SK-N-MC (cell line): ENCODE measurements around the gene AFF3.
A peak's percentile ranks its signal among the peaks of the same experiment; 100 is the strongest.

Source experiments
- EZH2 ChIP-seq: fragments of 200-600 bp; sonication (generic); IDR thresholded peaks from one replicate; pipeline ENCODE4 v1.6.1; 2017; ENCODE audit warnings: antibody characterized with exemption
- FOXP2 ChIP-seq: optimal IDR thresholded peaks from 2 replicates; pipeline ENCODE3; 2011; ENCODE audit warnings: mild to moderate bottlenecking, moderate library complexity; ENCODE audit not compliant: insufficient read depth; ENCODE audit errors: extremely low read length, control extremely low read depth
- POLR2AphosphoS5 ChIP-seq: IDR thresholded peaks from 2 replicates; pipeline ENCODE4 v1.6.1; 2012; ENCODE audit warnings: mild to moderate bottlenecking, low read depth, low read length, borderline replicate concordance

DNA sequence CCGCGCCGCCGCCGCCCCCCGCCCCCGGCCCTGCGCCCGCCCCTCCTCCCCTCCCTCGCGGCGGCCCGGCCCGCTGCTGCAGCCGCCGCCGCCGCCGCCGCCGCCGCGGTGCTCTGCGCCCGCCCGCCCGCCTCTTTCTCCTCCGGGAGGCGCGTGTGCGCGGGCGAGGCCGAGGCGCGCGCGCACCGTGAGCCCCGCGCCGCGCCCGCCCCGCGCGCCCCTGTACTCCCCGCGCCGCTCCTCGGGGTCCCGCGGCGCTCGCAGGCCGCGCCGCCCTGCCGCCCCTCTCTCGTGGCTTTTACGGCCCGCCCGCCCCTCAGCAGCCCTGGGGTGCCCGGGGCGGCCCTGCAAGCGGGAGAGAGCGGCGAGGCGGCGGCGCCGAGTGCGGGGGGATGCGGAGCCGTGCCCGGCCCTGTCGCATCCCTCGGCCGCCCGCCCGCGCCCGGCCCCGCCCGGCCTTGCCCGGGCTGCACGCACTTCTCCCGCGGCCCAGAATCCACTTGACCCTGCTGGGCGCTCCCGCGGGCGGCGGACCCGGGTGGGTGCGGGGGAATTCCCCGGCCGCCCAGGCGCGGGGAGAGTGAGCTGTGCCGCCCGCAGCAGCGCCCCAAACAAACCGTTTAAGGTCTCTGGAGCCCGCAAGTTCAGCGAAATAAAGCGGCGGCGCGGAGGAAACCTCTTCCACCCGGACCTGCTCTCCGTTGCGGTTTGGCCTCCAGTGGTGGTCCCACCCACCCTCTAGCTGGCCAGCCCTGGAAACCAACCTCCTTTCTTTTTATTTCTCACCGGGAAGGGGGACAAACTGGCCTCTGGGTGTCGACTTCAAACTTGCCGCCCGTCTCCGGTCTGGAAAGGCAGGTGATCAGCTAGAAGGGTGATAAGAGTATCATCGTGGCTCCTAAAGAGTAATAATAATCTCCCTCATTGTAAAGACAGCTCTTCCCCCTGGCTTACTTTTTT is 37.4 kb downstream of the AFF3 start:
- TF ChIP-seq EZH2, result peak; percentile 80
- no peak for TF ChIP-seq POLR2AphosphoS5
- TF ChIP-seq FOXP2, result no peak
